ENCODE data around the gene ZFAND2B.

The ZFAND2B gene

DNA sequence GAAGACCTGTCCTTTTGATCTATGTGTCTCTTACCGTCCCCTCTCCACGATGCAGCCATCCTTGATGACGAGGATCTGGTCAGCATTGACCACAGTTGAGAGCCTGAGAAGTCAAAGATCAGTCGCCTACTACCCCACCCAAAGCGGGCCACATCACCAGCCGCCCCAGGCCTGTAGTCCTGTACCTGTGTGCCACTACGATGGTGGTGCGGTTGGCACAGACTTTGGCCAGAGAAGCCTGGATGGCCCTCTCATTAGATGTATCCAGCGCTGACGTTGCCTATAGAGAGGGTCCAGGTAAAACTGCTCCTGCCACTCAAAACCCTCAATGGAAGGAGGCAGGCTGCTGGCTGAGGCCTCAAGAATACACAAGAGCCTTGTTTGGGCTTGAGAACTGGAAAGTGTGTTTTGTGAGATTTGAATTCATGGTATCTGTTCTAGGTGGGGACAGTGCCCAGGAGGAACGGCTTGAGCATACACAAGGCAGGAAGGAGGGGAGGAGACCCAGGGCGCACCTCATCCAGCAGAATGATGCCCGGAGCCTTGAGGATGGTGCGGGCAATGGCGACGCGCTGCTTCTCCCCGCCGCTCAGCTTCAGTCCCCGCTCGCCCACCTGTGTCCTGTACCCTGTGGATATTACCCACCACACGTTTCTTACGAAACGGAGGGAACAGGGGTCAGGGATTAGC lies 3.8 kb downstream of the ZFAND2B start:
- no peak for DNase-seq (ENCODE audit: low spot score)
- in situ Hi-C loops (cut with MboI; ENCODE audit: low sequenced_read_pairs, unreplicated experiment): no loop called here
- TF ChIP-seq CTCF (IDR thresholded peaks at IDR 0.05; ENCODE audit: borderline replicate concordance, control extremely low read depth, extremely low read depth, insufficient read depth, missing control alignments): no peak

GRCh38 chr2:219210886-219211362 lies 4.3 kb downstream of the ZFAND2B start:
- no peak for DNase-seq (ENCODE audit: low spot score)
- no peak for TF ChIP-seq CTCF (IDR thresholded peaks at IDR 0.05; ENCODE audit: borderline replicate concordance, control extremely low read depth, extremely low read depth, insufficient read depth, missing control alignments)
- in situ Hi-C loops (cut with MboI; ENCODE audit: low sequenced_read_pairs, unreplicated experiment): no loop called here

GRCh38 chr2:219213026-219213415 lies 6.4 kb downstream of the ZFAND2B start:
- in situ Hi-C loops (cut with MboI; ENCODE audit: low sequenced_read_pairs, unreplicated experiment): no loop called here
- no peak for DNase-seq (ENCODE audit: low spot score)
- TF ChIP-seq CTCF (IDR thresholded peaks at IDR 0.05; ENCODE audit: borderline replicate concordance, control extremely low read depth, extremely low read depth, insufficient read depth, missing control alignments): no peak

DNA sequence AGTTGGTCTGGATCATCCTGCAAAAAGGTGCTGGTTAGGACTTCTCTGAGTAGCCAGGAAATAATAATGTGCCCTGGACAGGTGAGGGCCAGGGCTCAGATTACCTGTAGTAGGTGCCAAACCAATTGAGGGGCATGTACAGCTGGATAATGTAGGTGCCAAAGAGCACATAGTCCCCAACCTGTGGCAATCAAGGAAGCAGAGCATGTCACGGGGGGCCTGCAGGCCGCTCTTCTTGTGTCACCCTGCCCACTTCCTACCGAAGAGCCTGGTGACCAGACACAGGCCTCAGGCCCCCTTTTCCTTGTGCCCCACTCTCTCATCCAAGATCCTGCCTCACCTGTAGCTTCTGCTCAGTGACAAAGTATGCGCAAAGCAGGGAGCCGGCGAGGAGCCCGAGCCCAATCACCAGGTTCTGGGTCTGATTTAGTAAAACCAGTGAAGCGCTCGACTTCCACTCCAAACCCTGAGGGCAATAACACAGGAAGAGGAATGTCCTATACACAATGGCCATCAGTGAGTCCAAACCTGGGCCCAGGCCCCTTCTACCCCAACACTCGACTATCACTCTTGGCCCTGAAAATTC lies 7.0 kb downstream of the ZFAND2B start:
- in situ Hi-C loops (cut with MboI; ENCODE audit: low sequenced_read_pairs, unreplicated experiment): no loop called here
- no peak for TF ChIP-seq CTCF (IDR thresholded peaks at IDR 0.05; ENCODE audit: borderline replicate concordance, control extremely low read depth, extremely low read depth, insufficient read depth, missing control alignments)

GRCh38 chr2:219214141-219214540 lies 7.6 kb downstream of the ZFAND2B start:
- no peak for DNase-seq (ENCODE audit: low spot score)
- no peak for TF ChIP-seq CTCF (IDR thresholded peaks at IDR 0.05; ENCODE audit: borderline replicate concordance, control extremely low read depth, extremely low read depth, insufficient read depth, missing control alignments)
- in situ Hi-C loops (cut with MboI; ENCODE audit: low sequenced_read_pairs, unreplicated experiment): no loop called here

More for the DNA sequence above, 7.0 kb downstream of the ZFAND2B start:
- DNase-seq (ENCODE audit: low spot score): no peak

DNA sequence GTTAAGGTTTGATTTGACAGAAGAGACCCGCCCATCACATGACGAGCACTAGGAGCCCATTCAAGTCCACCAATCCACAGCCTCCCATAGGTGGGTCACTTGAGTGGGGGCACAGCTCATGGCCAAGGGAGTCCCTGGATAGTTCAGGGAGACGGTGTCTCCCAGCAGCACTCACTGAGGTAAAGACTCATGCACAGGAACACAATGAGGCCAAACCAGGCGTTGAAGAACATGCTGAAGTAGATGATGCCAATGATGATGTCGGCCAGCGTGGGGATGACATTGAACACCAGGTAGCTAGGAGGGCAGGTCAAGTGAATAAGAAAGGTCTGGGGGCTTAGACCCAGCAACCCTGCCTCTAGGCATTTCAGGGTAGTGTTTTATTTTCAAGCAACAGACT lies 8.2 kb downstream of the ZFAND2B start:
- no peak for TF ChIP-seq CTCF (IDR thresholded peaks at IDR 0.05; ENCODE audit: borderline replicate concordance, control extremely low read depth, extremely low read depth, insufficient read depth, missing control alignments)
- no peak for DNase-seq (ENCODE audit: low spot score)
- in situ Hi-C loops (cut with MboI; ENCODE audit: low sequenced_read_pairs, unreplicated experiment): no loop called here

Data from GM13976 (cell line).